T-cell (primary cell): ENCODE measurements around the gene AP5S1. TPM values are rescaled to one million over a fixed set of nuclear protein-coding genes. Genes with fewer than 3 reads are reported as not detected.

Source experiments
- ATAC-seq, 4 experiments: fragments of 200-7000 bp in 3 of 4; fragments of 150-1000 bp in 1 of 4; cut with Tn5 transposase; replicated peaks in 1 of 4; 1 replicate in 3 of 4; 2 replicates in 1 of 4; pipeline ENCODE4 v1.10.0; 2021; ENCODE audit warnings: moderate library complexity in 3 of 4, mild to moderate bottlenecking in 2 of 4, moderate number of reproducible peaks in 1 of 4
- CTCF ChIA-PET, 2 donors: fragments of 300-600 bp; sonication (Branson Sonifier 250); formaldehyde crosslinking; loops; one replicate each; lab custom pipeline; 2022; ENCODE audit warnings: antibody characterized with exemption in 2 of 2; lab: Charles Lee
- POLR2A ChIA-PET, 2 donors: fragments of 300-600 bp; sonication (Branson Sonifier 250); formaldehyde crosslinking; loops; one replicate each; lab custom pipeline; 2022; ENCODE audit warnings: antibody characterized with exemption in 2 of 2; lab: Charles Lee
- DNase-seq, 35 experiments: peaks; one replicate each; pipeline versions ENCODE4 v3.0.0 to v3.0.0-alpha.2; 2013 to 2023
- H3K27ac ChIP-seq: one replicate; pipeline ENCODE4 v1.5.1; 2013; ENCODE audit warnings: low read length
- H3K27me3 ChIP-seq, 2 experiments: replicated peaks in 1 of 2; 1 replicate in 1 of 2; 2 replicates in 1 of 2; pipeline versions ENCODE4 v1.6.1 to v1.7.0; 2013; ENCODE audit warnings: low read length in 1 of 2, mixed read lengths in 1 of 2; ENCODE audit not compliant: control insufficient read depth in 2 of 2, insufficient read depth in 2 of 2; ENCODE audit errors: extremely low read depth in 1 of 2
- H3K36me3 ChIP-seq, 2 donors: 1 replicate in 1 of 2; 2 replicates in 1 of 2; pipeline versions ENCODE4 v1.6.1 to v1.7.0; 2013; ENCODE audit warnings: low read length in 1 of 2; ENCODE audit not compliant: control insufficient read depth in 2 of 2, insufficient read depth in 1 of 2; ENCODE audit errors: extremely low read depth in 1 of 2
- H3K4me1 ChIP-seq, 2 experiments: 1 replicate in 1 of 2; 2 replicates in 1 of 2; pipeline versions ENCODE4 v1.6.1 to v1.7.0; 2013; ENCODE audit warnings: low read length in 2 of 2, mixed read lengths in 1 of 2; ENCODE audit not compliant: insufficient read depth in 2 of 2, control insufficient read depth in 1 of 2; ENCODE audit errors: extremely low read depth in 1 of 2
- H3K4me3 ChIP-seq, 2 donors: 1 replicate in 1 of 2; 2 replicates in 1 of 2; pipeline versions ENCODE4 v1.5.1 to v1.7.0; 2013; ENCODE audit warnings: mild to moderate bottlenecking in 2 of 2, low read length in 1 of 2, moderate library complexity in 1 of 2; ENCODE audit not compliant: control insufficient read depth in 1 of 2; ENCODE audit errors: extremely low read depth in 1 of 2
- H3K9me3 ChIP-seq: 2 replicates; pipeline ENCODE4 v1.7.0; 2013
- H3K27ac Mint-ChIP-seq, 2 donors: one replicate each; pipeline ENCODE4 v1.8.0; 2020 to 2021; ENCODE audit warnings: mild to moderate bottlenecking in 2 of 2, mixed read lengths in 2 of 2
- H3K27me3 Mint-ChIP-seq, 2 donors: one replicate each; pipeline ENCODE4 v1.8.0; 2021 to 2022; ENCODE audit warnings: mixed read lengths in 2 of 2
- H3K36me3 Mint-ChIP-seq: one replicate; pipeline ENCODE4 v1.8.0; 2021; ENCODE audit warnings: mixed read lengths
- H3K4me1 Mint-ChIP-seq, 3 donors: one replicate each; pipeline ENCODE4 v1.8.0; 2020 to 2022; ENCODE audit warnings: mixed read lengths in 3 of 3, mild to moderate bottlenecking in 1 of 3
- H3K4me3 Mint-ChIP-seq, 3 donors: one replicate each; pipeline ENCODE4 v1.8.0; 2020 to 2022; ENCODE audit warnings: mild to moderate bottlenecking in 3 of 3, mixed read lengths in 3 of 3, moderate library complexity in 3 of 3
- H3K9me3 Mint-ChIP-seq, 3 donors: one replicate each; pipeline ENCODE4 v1.8.0; 2020 to 2022; ENCODE audit warnings: mixed read lengths in 3 of 3
- WGBS: methylation state at CpG from one replicate; pipeline ENCODE4 v1.1.5; 2013; ENCODE audit warnings: missing lambda C conversion rate; ENCODE audit not compliant: insufficient coverage; 5-methylcytosine and 5-hydroxymethylcytosine counted together
- total RNA-seq, 35 experiments: library from RNA in 6 of 35; stranded (reverse) in 6 of 35; fragments of 120-200 nt in 1 of 35; gene quantifications; one replicate each; pipeline versions ENCODE4 v1.2.1 to v1.2.4 and lab custom pipeline; 2013 to 2026

AP5S1 gene
- total RNA-seq, 5 donors from 2014 or later (not counting 1 experiment from before 2014, with no cell fraction given) = 11.5 to 17.3 (median 14.4) TPM

- peak within 1 kb of the TSS; percentile 83 for H3K27ac ChIP-seq
- peak within 1 kb of the TSS; percentile 99 to 100 (median 100) for H3K4me3 Mint-ChIP-seq
- DNase-seq = peak; percentile 81 to 92 (median 88)
- no peaks in the 10 kb centered on the region for H3K27me3 Mint-ChIP-seq
- CTCF ChIA-PET = interaction anchor here in 1 of 2 donors (1.0 to 1.2 kb wide), 3 partner anchors 9 to 56 kb away, joined by 3 to 6 read pairs (median 3); partner anchors contain the start of genes ADISSP and CENPB
- no peaks in the 10 kb centered on the region for H3K9me3 Mint-ChIP-seq
- peak within 1 kb of the TSS; percentile 69 to 92 for H3K4me3 ChIP-seq
- POLR2A ChIA-PET = no interaction called here
- peaks cover 37 to 50% (median 45%) of the 10 kb centered on the region in 3 donors for H3K4me1 Mint-ChIP-seq
- H3K4me1 ChIP-seq = peaks cover 30 to 59% of the 10 kb centered on the region in 2 experiments
- peak; percentile 73 to 84 (median 76) for ATAC-seq
- H3K9me3 ChIP-seq = no peaks in the 10 kb centered on the region
- H3K27ac Mint-ChIP-seq = peak within 1 kb of the TSS; percentile 99 to 100
- H3K36me3 Mint-ChIP-seq = peaks cover 35% of the 10 kb centered on the region
- H3K27me3 ChIP-seq = no peaks in the 10 kb centered on the region
- WGBS = 1% methylated on average over 49 of the region's 69 CpGs
- H3K36me3 ChIP-seq = peaks cover 11 to 22% of the 10 kb centered on the region in 2 donors
Observed at GRCh38 chr20:3795511-3796468, 24.6 kb upstream of the AP5S1 start, which contains the start of gene CDC25B. Gene CDC25B, plus strand, starts transcription at chr20:3796310. Its CDS starts 222 bp downstream, at chr20:3796532.

- Mint-ChIP-seq H3K36me3 (peaks cover 43% of the 10 kb centered on the region), H3K4me1 (peaks cover 42 to 55% (median 45%) of the 10 kb centered on the region in 3 donors), H3K9me3 (no peaks in the 10 kb centered on the region), H3K27me3 (no peaks in the 10 kb centered on the region), H3K4me3 (peak overlapping the region; percentile 99 to 100 (median 100)), H3K27ac (peak overlapping the region; percentile 99 to 100)
- H3K4me1 ChIP-seq = peaks cover 31 to 67% of the 10 kb centered on the region in 2 experiments
- peak in 1 of 35 experiments; percentile 15 for DNase-seq
- H3K9me3 ChIP-seq = no peaks in the 10 kb centered on the region
- ChIA-PET CTCF (interaction anchor here in 1 of 2 donors (1.0 to 1.2 kb wide), 3 partner anchors 10 to 57 kb away, joined by 3 to 6 read pairs (median 3); partner anchors contain the start of genes ADISSP and CENPB), POLR2A (no interaction called here)
- H3K36me3 ChIP-seq = peaks cover 12 to 31% of the 10 kb centered on the region in 2 donors
- H3K4me3 ChIP-seq = peak overlapping the region; percentile 69 to 85
- 1% methylated on average over 20 of the region's 33 CpGs for WGBS
- H3K27ac ChIP-seq = peak overlapping the region; percentile 78
- no peak for ATAC-seq
- H3K27me3 ChIP-seq = no peaks in the 10 kb centered on the region
Observed at GRCh38 chr20:3796477-3797225, 23.7 kb upstream of the AP5S1 start.

DNA sequence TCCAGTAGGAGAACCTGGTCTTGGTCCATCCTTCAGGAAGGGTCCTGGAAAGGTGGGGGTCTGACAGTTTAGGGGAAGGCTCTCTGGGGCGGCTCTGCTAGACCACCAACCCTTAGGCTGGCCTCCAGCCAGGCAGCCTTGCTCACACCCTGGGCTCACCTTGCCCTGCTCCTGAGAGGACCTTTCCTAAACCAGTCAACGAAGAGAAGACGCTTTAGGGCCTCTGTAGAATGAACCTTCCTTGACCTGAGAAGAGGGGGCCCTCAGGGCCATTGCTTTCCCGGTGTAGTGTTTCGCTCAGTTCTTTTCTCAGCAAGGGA is 23.2 kb upstream of the AP5S1 start:
- ATAC-seq (no peak), DNase-seq (no peak)
- POLR2A ChIA-PET = no interaction called here
- H3K27ac Mint-ChIP-seq = peak overlapping the region; percentile 99 to 100
- H3K4me3 Mint-ChIP-seq = peak overlapping the region; percentile 99 to 100 (median 100)
- H3K9me3 Mint-ChIP-seq = no peaks in the 10 kb centered on the region
- Histone ChIP-seq H3K27me3 (no peaks in the 10 kb centered on the region), H3K4me3 (peak overlapping the region; percentile 69 to 85), H3K27ac (peak overlapping the region; percentile 78), H3K9me3 (no peaks in the 10 kb centered on the region), H3K4me1 (peaks cover 31 to 73% of the 10 kb centered on the region in 2 experiments), H3K36me3 (peaks cover 17 to 36% of the 10 kb centered on the region in 2 donors)
- WGBS = 20% methylated on average over 5 of the region's 5 CpGs
- no peaks in the 10 kb centered on the region for H3K27me3 Mint-ChIP-seq
- peaks cover 44 to 60% (median 50%) of the 10 kb centered on the region in 3 donors for H3K4me1 Mint-ChIP-seq
- H3K36me3 Mint-ChIP-seq = peaks cover 45% of the 10 kb centered on the region
- CTCF ChIA-PET = no interaction called here

DNA sequence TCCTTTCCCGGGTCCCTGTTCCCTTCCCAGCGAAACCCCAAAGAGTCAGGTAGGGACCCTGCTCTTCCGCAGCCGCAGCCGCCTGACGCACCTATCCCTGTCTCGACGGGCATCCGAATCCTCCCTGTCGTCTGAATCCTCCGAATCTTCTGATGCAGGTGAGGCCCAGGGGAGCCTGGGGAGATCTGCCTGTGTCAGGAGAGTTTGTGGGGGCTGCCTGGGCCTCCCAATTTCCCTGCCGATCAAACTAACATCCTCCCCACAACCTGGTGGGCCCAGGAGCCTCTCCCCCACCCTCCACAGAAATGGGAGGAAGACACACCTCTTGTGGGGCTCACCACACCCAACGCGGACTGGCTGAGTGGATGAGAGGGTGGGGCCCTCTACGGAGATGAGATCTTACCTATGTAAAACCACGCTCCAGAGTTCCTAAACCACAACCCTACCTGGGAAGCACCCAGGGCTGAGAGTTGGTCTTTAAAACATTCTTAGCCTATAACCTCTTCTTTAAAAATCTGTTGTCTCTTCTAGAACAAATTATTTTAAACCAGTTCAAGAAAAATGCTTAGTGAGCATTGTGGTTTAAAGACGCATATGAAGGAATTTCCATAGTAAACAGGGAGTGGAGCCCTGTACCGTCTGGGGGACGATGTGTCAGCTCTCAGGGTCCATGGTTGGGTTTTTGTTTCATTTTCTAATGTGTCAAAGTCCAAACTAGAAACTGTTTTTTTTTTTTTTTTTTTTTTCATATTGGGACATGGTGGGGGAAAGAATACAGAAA is 22.6 kb upstream of the AP5S1 start:
- H3K36me3 Mint-ChIP-seq = peaks cover 51% of the 10 kb centered on the region
- no peaks in the 10 kb centered on the region for H3K27me3 Mint-ChIP-seq
- Histone ChIP-seq H3K4me3 (peak overlapping the region; percentile 69 to 85), H3K27me3 (no peaks in the 10 kb centered on the region), H3K36me3 (peaks cover 21 to 42% of the 10 kb centered on the region in 2 donors), H3K9me3 (no peaks in the 10 kb centered on the region), H3K4me1 (peaks cover 31 to 79% of the 10 kb centered on the region in 2 experiments), H3K27ac (peak overlapping the region; percentile 78)
- H3K9me3 Mint-ChIP-seq = no peaks in the 10 kb centered on the region
- ATAC-seq (peak in 3 of 4 experiments; percentile 35 to 37 (median 35)), DNase-seq (peak in 5 of 35 experiments; percentile 35 to 71 (median 57))
- ChIA-PET CTCF (interaction anchor here in 1 of 2 donors (0.7 kb wide), 1 partner anchor 29 kb away, joined by 4 read pairs; no protein-coding TSS in a partner anchor), POLR2A (no interaction called here)
- H3K4me1 Mint-ChIP-seq = peaks cover 49 to 66% (median 56%) of the 10 kb centered on the region in 3 donors
- WGBS = 45% methylated on average over 10 of the region's 19 CpGs
- H3K27ac Mint-ChIP-seq = peak overlapping the region; percentile 99 to 100
- H3K4me3 Mint-ChIP-seq = peak overlapping the region; percentile 99 to 100 (median 100)

- ChIA-PET CTCF (interaction anchor here (0.5 to 0.7 kb wide), 2 partner anchors 30 to 107 kb away, joined by 4 to 6 read pairs; no protein-coding TSS in a partner anchor), POLR2A (no interaction called here)
- WGBS = 92% methylated on average over 3 of the region's 5 CpGs
- H3K9me3 ChIP-seq = no peaks in the 10 kb centered on the region
- no peaks in the 10 kb centered on the region for H3K27me3 ChIP-seq
- H3K4me1 ChIP-seq = peaks cover 31 to 85% of the 10 kb centered on the region in 2 experiments
- ATAC-seq (no peak), DNase-seq (no peak)
- Mint-ChIP-seq H3K9me3 (no peaks in the 10 kb centered on the region), H3K4me1 (peaks cover 54 to 72% (median 61%) of the 10 kb centered on the region in 3 donors), H3K36me3 (peaks cover 57% of the 10 kb centered on the region), H3K27me3 (no peaks in the 10 kb centered on the region), H3K4me3 (peak overlapping the region; percentile 99 to 100 (median 100)), H3K27ac (peak overlapping the region; percentile 99 to 100)
- peak overlapping the region; percentile 78 for H3K27ac ChIP-seq
- H3K4me3 ChIP-seq = peak overlapping the region; percentile 69 to 85
- H3K36me3 ChIP-seq = peaks cover 25 to 48% of the 10 kb centered on the region in 2 donors
Observed at GRCh38 chr20:3798373-3798768, 22.0 kb upstream of the AP5S1 start.
